Panc1 (cell line): ENCODE results near the gene CBY2. TPM values are rescaled to one million over a fixed set of nuclear protein-coding genes. Genes with fewer than 3 reads are reported as not detected.

Experiments used
- ATAC-seq: fragments of 200-7000 bp; cut with Tn5 transposase; 2 replicates; pipeline ENCODE4 v1.9.1; 2020; ENCODE audit warnings: mild to moderate bottlenecking, moderate library complexity
- BruUV-seq: library from RNA; stranded (reverse); fragments of 400-500 nt; replicated peaks from 2 replicates; lab custom pipeline; 2021; lab: Mats Ljungman, UMichigan
- CTCF ChIA-PET: fragments of 300-600 bp; sonication (Branson Sonifier 250); formaldehyde crosslinking; loops from one replicate; lab custom pipeline; 2022; ENCODE audit warnings: antibody characterized with exemption; lab: Charles Lee
- POLR2A ChIA-PET: fragments of 300-600 bp; sonication (Branson Sonifier 250); formaldehyde crosslinking; loops from one replicate; lab custom pipeline; 2022; ENCODE audit warnings: antibody characterized with exemption; lab: Charles Lee
- DNase-seq: peaks from one replicate; pipeline ENCODE4 v3.0.0-alpha.2; 2010; ENCODE audit warnings: low read depth, low spot score
- H3K27ac ChIP-seq: 2 replicates; pipeline ENCODE4 v1.5.1; 2011; ENCODE audit warnings: mild to moderate bottlenecking, low read length, inconsistent platforms
- H3K27me3 ChIP-seq: fragments of 200-500 bp; sonication (Bioruptor generic); 2 replicates; pipeline ENCODE4 v1.6.0; 2014; ENCODE audit warnings: low read length, inconsistent platforms; ENCODE audit not compliant: control insufficient read depth, insufficient read depth
- H3K36me3 ChIP-seq: fragments of 200-500 bp; sonication (Bioruptor generic); 2 replicates; pipeline ENCODE4 v1.5.1; 2014; ENCODE audit warnings: inconsistent platforms, mild to moderate bottlenecking, low read length, moderate library complexity; ENCODE audit not compliant: control insufficient read depth, insufficient read depth
- H3K4me1 ChIP-seq: 2 replicates; pipeline ENCODE4 v1.5.1; 2011; ENCODE audit warnings: inconsistent platforms, mild to moderate bottlenecking, low read length, moderate library complexity; ENCODE audit not compliant: control insufficient read depth, insufficient read depth
- H3K4me3 ChIP-seq, 2 experiments: 2 replicates each; pipeline ENCODE4 v1.5.1; 2011 to 2012; ENCODE audit warnings: low read depth in 2 of 2, low read length in 2 of 2, mild to moderate bottlenecking in 2 of 2, inconsistent platforms in 1 of 2, moderate library complexity in 1 of 2
- H3K9me3 ChIP-seq: fragments of 200-500 bp; sonication (Bioruptor generic); 2 replicates; pipeline ENCODE4 v1.5.1; 2014; ENCODE audit warnings: low read depth, mild to moderate bottlenecking, inconsistent platforms, low read length, moderate library complexity; ENCODE audit not compliant: control insufficient read depth, insufficient read depth
- CTCF ChIP-seq: fragments of 450-650 bp; IDR thresholded peaks from 2 replicates; pipeline ENCODE4 v1.5.1; 2017; ENCODE audit warnings: mild to moderate bottlenecking
- POLR2AphosphoS5 ChIP-seq: IDR thresholded peaks from 2 replicates; pipeline ENCODE4 v1.6.1; 2012; ENCODE audit warnings: mild to moderate bottlenecking, low read depth, low read length, moderate library complexity
- SIN3A ChIP-seq: IDR thresholded peaks from 2 replicates; pipeline ENCODE4 v1.6.1; 2012; ENCODE audit warnings: low read depth, mild to moderate bottlenecking, low read length, moderate library complexity, borderline replicate concordance; ENCODE audit not compliant: insufficient read depth
- TCF7L2 ChIP-seq: IDR thresholded peaks from 2 replicates; pipeline ENCODE4 v1.6.1; 2011; ENCODE audit warnings: mild to moderate bottlenecking, low read depth, low read length, inconsistent platforms
- in situ Hi-C: cut with HindIII; loops from 2 replicates; pipeline ENCODE4 v1.10.0; 2016; ENCODE audit warnings: low sequenced_read_pairs, low pct_unique_long_range_greater_than_20kb
- intact Hi-C: fragments of 100-400 bp; cut with micrococcal nuclease; formaldehyde crosslinking; loops from one replicate; pipeline ENCODE4 v1.10.0; 2022; ENCODE audit not compliant: unreplicated experiment
- total RNA-seq: library from RNA; stranded (reverse); gene quantifications from one replicate; pipeline ENCODE4 v1.2.1, GENCODE V29; 2021; ENCODE audit not compliant: unreplicated experiment
- TF ChIP-seq, protein P1 (sequence below), 2 experiments: IDR thresholded peaks; 2 replicates each; pipeline ENCODE4 v1.6.1; 2011 to 2012; ENCODE audit warnings: low read depth in 2 of 2, control low read depth in 1 of 2, low read length in 1 of 2, mild to moderate bottlenecking in 1 of 2, moderate library complexity in 1 of 2; ENCODE audit not compliant: insufficient read depth in 1 of 2

CBY2 gene
- total RNA-seq, 1 experiment from 2014 or later, result not detected

GRCh38 chr13:45688577-45688976, 13.5 kb upstream of the CBY2 start:
- in situ Hi-C loops (no loop called here), intact Hi-C loops (no loop called here)
- Histone ChIP-seq H3K4me3 (no peak overlapping the region), H3K27ac (no peak overlapping the region), H3K36me3 (no peaks in the 10 kb centered on the region), H3K4me1 (no peaks in the 10 kb centered on the region), H3K27me3 (no peaks in the 10 kb centered on the region), H3K9me3 (no peaks in the 10 kb centered on the region)
- DNase-seq (no peak), ATAC-seq (no peak)
- ChIA-PET POLR2A (no interaction called here), CTCF (no interaction called here)
- no peak for TF ChIP-seq CTCF
- TF ChIP-seq TCF7L2, result no peak
- TF ChIP-seq SIN3A, result no peak
- TF ChIP-seq POLR2AphosphoS5, result no peak
- TF ChIP-seq, protein P1, sequence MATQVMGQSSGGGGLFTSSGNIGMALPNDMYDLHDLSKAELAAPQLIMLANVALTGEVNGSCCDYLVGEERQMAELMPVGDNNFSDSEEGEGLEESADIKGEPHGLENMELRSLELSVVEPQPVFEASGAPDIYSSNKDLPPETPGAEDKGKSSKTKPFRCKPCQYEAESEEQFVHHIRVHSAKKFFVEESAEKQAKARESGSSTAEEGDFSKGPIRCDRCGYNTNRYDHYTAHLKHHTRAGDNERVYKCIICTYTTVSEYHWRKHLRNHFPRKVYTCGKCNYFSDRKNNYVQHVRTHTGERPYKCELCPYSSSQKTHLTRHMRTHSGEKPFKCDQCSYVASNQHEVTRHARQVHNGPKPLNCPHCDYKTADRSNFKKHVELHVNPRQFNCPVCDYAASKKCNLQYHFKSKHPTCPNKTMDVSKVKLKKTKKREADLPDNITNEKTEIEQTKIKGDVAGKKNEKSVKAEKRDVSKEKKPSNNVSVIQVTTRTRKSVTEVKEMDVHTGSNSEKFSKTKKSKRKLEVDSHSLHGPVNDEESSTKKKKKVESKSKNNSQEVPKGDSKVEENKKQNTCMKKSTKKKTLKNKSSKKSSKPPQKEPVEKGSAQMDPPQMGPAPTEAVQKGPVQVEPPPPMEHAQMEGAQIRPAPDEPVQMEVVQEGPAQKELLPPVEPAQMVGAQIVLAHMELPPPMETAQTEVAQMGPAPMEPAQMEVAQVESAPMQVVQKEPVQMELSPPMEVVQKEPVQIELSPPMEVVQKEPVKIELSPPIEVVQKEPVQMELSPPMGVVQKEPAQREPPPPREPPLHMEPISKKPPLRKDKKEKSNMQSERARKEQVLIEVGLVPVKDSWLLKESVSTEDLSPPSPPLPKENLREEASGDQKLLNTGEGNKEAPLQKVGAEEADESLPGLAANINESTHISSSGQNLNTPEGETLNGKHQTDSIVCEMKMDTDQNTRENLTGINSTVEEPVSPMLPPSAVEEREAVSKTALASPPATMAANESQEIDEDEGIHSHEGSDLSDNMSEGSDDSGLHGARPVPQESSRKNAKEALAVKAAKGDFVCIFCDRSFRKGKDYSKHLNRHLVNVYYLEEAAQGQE (IDR thresholded peaks at IDR 0.05; ENCODE audit: insufficient read depth in 1 of 2, low read depth in 2 of 2, low read length in 1 of 2), result no peak
- no TSS peak for BruUV-seq

DNA sequence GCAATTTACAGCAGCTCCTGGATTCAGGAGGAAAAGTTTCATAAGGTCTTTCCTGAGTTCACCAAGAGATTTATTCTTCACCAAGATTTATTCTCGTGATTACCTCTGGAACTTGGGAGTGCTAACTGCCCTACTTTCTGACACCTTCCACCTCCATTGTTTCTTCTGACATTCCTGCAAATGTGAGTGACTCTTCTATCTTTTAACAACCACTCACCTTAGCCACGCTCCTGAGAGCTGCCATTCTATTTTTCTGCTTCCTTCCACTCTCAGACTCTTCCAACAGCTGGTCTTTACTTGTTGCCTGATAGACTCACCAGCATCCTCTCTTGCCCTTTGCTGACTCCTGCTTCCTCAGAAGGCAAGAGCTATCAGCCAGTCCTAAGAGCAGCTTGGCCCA, 11.5 kb upstream of the CBY2 start:
- no peaks in the 10 kb centered on the region for H3K36me3 ChIP-seq
- ChIA-PET CTCF (no interaction called here), POLR2A (no interaction called here)
- BruUV-seq, result no TSS peak
- DNase-seq, result no peak
- in situ Hi-C loops (no loop called here), intact Hi-C loops (no loop called here)
- no peaks in the 10 kb centered on the region for H3K27me3 ChIP-seq
- H3K4me3 ChIP-seq, result no peak overlapping the region
- H3K9me3 ChIP-seq, result no peaks in the 10 kb centered on the region
- H3K27ac ChIP-seq, result no peak overlapping the region
- TF ChIP-seq, protein P1 (IDR thresholded peaks at IDR 0.05; ENCODE audit: insufficient read depth in 1 of 2, low read depth in 2 of 2, low read length in 1 of 2), result no peak
- TF ChIP-seq SIN3A (no peak), POLR2AphosphoS5 (no peak), TCF7L2 (no peak), CTCF (no peak)
- ATAC-seq, result no peak
- no peaks in the 10 kb centered on the region for H3K4me1 ChIP-seq
